ENCODE data around the gene LPAR1.

Gene LPAR1

GRCh38 chr9:110919609-110920008, 118.7 kb downstream of the LPAR1 start:
- no peak for DNase-seq (ENCODE audit: low read depth in 2 of 2)

DNA sequence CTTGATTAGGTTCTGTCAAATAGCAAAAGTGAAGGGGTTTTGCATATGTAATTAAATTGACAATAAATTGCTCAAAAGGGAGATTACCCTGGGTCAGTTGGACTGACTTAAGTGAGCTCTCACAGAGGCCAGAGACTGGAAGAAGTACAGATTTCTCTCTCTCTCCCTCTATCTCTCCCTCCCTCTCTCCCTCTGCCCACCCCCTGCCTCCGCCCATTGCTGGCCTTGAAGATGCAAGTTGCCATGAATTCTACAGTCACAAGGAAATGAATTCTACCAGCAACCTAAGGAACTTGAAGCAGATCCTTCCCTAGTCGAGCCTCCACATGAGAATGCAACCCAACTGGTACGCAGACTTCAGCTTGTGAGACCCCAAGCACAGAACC, 119.2 kb downstream of the LPAR1 start:
- no peak for DNase-seq (ENCODE audit: low read depth in 2 of 2)

GRCh38 chr9:110918316-110919049, 119.8 kb downstream of the LPAR1 start:
- DNase-seq (ENCODE audit: low read depth in 2 of 2), result no peak

DNA sequence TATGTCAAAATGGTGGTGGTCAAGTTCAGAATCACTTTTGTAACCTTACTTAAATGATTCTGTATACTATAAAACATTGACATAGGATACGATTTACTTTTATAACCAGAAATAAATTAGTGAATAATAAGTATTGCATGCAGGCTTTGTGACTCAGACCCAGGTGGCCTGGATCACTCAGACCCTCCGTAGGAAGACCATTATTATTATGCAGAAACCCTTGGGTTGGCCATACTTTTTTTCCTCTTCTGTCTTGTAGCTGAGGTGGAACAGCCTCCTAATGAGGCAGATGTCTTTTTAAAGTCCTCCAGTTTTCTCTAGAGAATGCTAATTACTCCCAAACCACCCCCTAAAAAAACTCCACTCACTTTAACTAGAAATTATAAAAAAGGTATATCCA, 121.9 kb downstream of the LPAR1 start:
- DNase-seq (ENCODE audit: low read depth in 2 of 2), result no peak

DNA sequence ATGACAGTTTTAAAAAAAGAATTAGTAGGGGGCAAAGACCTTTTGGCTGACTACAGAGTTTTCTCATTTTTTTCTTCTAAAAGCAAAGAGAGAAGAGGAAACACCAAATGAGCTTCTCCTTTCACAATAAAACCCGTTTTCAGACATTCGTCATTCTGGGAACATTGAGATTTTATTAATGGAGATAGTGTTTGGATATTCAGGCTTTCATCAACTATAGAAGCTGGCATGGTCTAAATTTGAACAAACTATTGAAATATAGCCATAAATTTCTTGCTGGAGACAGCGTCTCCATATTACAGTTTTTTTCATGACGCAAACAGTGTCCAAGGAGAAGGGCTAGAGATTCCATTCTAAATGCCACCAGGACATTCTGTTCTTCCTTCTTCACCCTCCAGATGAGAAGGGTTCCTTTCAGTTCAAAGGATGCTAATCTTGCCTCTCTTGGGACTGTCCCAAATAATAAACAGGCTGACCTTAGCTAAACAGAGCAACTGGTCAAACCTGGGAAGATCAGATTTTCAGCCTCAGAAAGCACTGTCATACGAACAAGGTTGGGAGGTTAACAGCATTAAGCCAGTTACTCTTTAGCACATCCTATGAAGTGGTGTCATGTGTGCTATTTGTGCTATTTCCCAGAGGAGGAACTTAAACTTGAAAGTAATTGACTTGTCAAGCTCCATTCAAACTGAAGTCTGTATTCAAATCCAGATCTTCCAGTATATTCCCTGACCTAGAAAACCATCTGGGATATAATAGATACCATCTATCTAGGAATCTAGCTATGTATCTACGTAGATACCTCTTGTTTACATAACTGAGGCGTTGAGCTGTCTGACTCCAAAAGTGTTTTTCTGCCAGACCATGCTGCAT, 125.6 kb downstream of the LPAR1 start:
- DNase-seq (ENCODE audit: low read depth in 2 of 2), result no peak

DNA sequence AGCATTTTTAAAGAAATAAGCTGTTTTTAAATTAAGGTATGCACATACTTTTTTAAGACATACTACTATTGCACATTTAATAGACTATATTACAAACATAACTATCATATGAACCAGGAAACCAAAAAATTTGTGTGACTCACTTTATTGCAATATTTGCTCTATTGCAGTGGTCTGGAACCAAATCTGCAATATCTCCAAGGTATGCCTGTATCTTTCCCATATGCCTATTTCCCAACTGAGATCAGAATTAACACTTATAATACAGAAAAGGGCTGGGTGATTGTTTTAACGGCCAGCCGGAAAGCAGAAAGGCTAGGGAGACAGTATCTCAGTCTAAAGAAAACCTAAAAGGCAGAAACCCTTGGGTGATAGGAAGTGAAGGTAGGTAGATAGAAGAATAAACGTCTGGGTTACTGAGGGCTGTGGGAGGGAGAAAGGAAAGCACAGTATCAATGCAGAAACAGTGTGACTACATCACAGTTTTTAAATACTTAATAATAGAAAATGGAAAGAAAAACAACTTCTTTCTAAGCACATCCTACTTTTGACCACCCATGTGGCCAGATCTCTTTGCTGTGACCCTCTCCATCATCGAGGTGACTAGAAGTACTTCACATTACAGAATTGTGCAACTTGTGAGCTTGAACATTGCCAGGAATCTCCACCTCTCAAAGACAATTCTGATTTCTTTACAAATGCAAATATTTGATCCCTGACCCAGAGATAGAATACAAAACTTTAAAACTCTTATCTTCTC, 126.4 kb downstream of the LPAR1 start:
- no peak for DNase-seq (ENCODE audit: low read depth in 2 of 2)

- no peak for DNase-seq (ENCODE audit: low read depth in 2 of 2)
Measured at GRCh38 chr9:110908894-110909293, 129.4 kb downstream of the LPAR1 start.

- no peak for DNase-seq (ENCODE audit: low read depth in 2 of 2)
Measured at GRCh38 chr9:110900917-110901316, 137.4 kb downstream of the LPAR1 start.

- no peak for DNase-seq (ENCODE audit: low read depth in 2 of 2)
Measured at GRCh38 chr9:110900456-110900855, 137.8 kb downstream of the LPAR1 start.

DNA sequence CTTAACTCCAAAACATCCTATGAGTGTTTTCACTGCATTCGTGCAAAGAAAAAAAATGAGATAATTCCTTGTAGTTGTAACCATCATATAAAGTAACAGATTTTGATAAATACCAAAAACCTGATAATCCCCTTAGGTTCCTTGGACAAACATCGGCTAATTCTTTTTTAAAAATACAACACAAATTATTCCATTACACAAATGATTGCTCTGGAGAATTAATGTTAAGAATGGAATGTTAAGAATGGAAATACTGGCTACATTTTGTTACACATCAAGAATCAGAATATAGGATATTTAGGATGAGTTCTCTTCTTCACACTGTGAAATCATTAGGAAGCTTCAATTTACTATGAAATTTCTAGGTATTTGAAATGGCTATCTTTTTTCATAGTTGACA, 139.4 kb downstream of the LPAR1 start:
- no peak for DNase-seq (ENCODE audit: low read depth in 2 of 2)

GRCh38 chr9:110898358-110898757, 139.9 kb downstream of the LPAR1 start:
- DNase-seq (ENCODE audit: low read depth in 2 of 2), result no peak

GRCh38 chr9:110897943-110898342, 140.3 kb downstream of the LPAR1 start:
- DNase-seq (ENCODE audit: low read depth in 2 of 2), result no peak

- no peak for DNase-seq (ENCODE audit: low read depth in 2 of 2)
Measured at GRCh38 chr9:110895147-110895905, 142.9 kb downstream of the LPAR1 start.

DNA sequence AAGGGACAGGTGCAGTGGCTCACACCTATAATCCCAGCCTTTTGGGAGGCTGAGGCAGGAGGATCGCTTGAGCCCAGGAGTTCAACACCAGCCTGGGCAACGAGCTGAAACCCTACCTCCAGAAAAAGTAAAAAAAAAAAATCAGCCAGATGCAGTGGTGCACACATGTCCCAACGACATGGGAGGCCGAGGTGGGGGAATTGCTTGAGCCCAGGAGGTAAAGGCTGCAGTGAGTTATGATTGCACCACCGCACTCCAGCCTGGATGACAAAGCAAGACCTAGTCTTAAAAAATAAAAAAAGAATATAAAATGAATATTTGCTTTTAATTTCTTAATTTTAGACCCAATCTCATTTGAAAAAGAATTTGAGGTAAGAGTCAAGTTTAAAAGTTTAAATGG, 143.5 kb downstream of the LPAR1 start:
- DNase-seq (ENCODE audit: low read depth in 2 of 2), result no peak

GRCh38 chr9:110892689-110893088, 145.6 kb downstream of the LPAR1 start:
- DNase-seq (ENCODE audit: low read depth in 2 of 2), result no peak

- no peak for DNase-seq (ENCODE audit: low read depth in 2 of 2)
Measured at GRCh38 chr9:110891760-110892159, 146.5 kb downstream of the LPAR1 start.

GRCh38 chr9:110890416-110890815, 147.9 kb downstream of the LPAR1 start:
- DNase-seq (ENCODE audit: low read depth in 2 of 2), result no peak

GRCh38 chr9:110887276-110887675, 151.0 kb downstream of the LPAR1 start:
- no peak for DNase-seq (ENCODE audit: low read depth in 2 of 2)

- no peak for DNase-seq (ENCODE audit: low read depth in 2 of 2)
Measured at GRCh38 chr9:110886832-110887231, 151.4 kb downstream of the LPAR1 start.

GRCh38 chr9:110880189-110880588, 158.1 kb downstream of the LPAR1 start:
- DNase-seq (ENCODE audit: low read depth in 2 of 2), result no peak

DNA sequence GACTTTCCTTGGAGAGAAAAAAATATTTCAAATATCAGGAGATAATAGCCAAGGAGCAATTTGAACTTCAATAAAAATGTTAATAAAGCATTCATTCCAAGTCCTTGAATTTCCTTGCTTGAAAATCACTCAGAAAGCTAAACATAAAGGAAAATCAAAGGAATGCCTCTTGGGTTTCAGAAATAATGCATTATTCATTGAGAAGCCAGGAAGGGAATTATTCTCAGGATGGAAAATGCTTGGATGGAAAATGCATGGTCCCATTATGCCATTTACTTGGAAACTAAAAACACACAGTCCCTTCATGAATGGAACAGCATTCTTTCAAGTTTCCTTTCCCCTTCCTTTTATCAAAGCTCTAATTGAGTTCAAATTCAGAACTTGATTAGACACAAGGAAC, 160.9 kb downstream of the LPAR1 start:
- DNase-seq (ENCODE audit: low read depth in 2 of 2), result no peak

DNA sequence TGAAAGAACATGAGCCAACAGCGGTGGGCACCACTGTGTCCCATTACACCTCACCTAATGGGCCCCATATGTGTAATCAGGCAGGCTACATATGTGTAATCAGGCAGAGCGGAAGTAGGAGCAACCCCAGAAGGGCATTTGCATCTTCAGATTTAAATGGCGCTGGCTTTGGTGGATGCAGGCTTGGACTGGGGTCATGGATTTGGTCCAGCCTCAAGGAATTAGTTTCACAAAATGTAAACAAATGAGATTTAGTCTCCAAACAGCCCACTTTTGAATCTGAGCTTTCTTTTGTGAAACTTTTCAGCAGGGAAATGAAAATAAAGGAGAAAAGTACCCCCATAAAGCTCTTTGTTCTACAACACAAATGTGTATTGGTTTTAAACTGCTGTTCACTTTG, 161.3 kb downstream of the LPAR1 start:
- no peak for DNase-seq (ENCODE audit: low read depth in 2 of 2)

All from stimulated activated CD4-positive, alpha-beta T cell treated with anti-CD3 and anti-CD28 coated beads, Interleukin-12 subunit alpha, Interleukin-12 subunit beta, amount 100 ng/mL, for 24 hours (primary cell).